A549 (cell line): ENCODE results near the gene TPSG1.

ENCODE experiments used
- CHD4 ChIP-seq: fragments of 200-600 bp; sonication (generic); IDR thresholded peaks from 2 replicates; pipeline ENCODE4 v1.6.1; 2016; ENCODE audit warnings: antibody characterized with exemption, mild to moderate bottlenecking, borderline replicate concordance
- CTCF ChIP-seq: fragments of >200 bp; sonication (Bioruptor Twin); formaldehyde crosslinking; IDR thresholded peaks from 3 replicates; pipeline ENCODE4 v1.5.1; 2016
- EP300 ChIP-seq, 2 experiments: fragments of >200 bp; sonication (Bioruptor Twin); formaldehyde crosslinking; IDR thresholded peaks; 2 replicates in 1 of 2; 3 replicates in 1 of 2; pipeline ENCODE4 v1.6.1; 2016 to 2017
- FOSL2 ChIP-seq, 2 experiments: fragments of 450-650 bp in 1 of 2; fragments of >200 bp in 1 of 2; sonication (Bioruptor Twin) in 1 of 2; formaldehyde crosslinking; IDR thresholded peaks; 2 replicates each; pipeline versions ENCODE4 v1.5.0 to v1.6.1; 2016 to 2020; ENCODE audit warnings: mild to moderate bottlenecking in 1 of 2, moderate library complexity in 1 of 2
- FOXS1 ChIP-seq: fragments of 250-450 bp; sonication (Bioruptor Pico); IDR thresholded peaks from 2 replicates; pipeline ENCODE4 v1.5.0; 2020; ENCODE audit warnings: mild to moderate bottlenecking, moderate library complexity
- HOXB13 ChIP-seq: fragments of 250-450 bp; sonication (Bioruptor Pico); IDR thresholded peaks from 2 replicates; pipeline ENCODE4 v1.5.0; 2020; ENCODE audit warnings: low read depth, mild to moderate bottlenecking, moderate library complexity
- MAFK ChIP-seq: fragments of 450-650 bp; IDR thresholded peaks from 2 replicates; pipeline ENCODE4 v1.6.1; 2014; ENCODE audit not compliant: partially characterized antibody
- PBX3 ChIP-seq: IDR thresholded peaks from 2 replicates; pipeline ENCODE4 v1.6.1; 2012
- POLR2A ChIP-seq: IDR thresholded peaks from 2 replicates; pipeline ENCODE4 v1.6.1; 2012; ENCODE audit warnings: mild to moderate bottlenecking, low read length
- RAD21 ChIP-seq, 2 experiments: fragments of >200 bp in 1 of 2; sonication (Bioruptor Twin) in 1 of 2; formaldehyde crosslinking in 1 of 2; IDR thresholded peaks in 1 of 2; conservative IDR thresholded peaks in 1 of 2; 2 replicates in 1 of 2; 3 replicates in 1 of 2; pipeline ENCODE4 v1.6.1; 2012 to 2018; ENCODE audit warnings: inconsistent platforms in 1 of 2

- TF ChIP-seq CTCF (no peak), FOXS1 (CRISPR knock-in tag) (no peak), POLR2A (no peak), HOXB13 (CRISPR knock-in tag) (no peak), RAD21 (conservative IDR thresholded peaks at IDR 0.05 in 1 of 2, IDR thresholded peaks at IDR 0.05 in 1 of 2) (no peak), FOSL2 (IDR thresholded peaks at IDR 0.05) (no peak), FOSL2 (CRISPR knock-in tag; IDR thresholded peaks at IDR 0.05) (no peak), MAFK (no peak), EP300 (IDR thresholded peaks at IDR 0.05) (no peak), CHD4 (no peak), PBX3 (no peak)
Observed at GRCh38 chr16:1208239-1208830, 16.7 kb downstream of the TPSG1 start.
